Fibroblast of peridontal ligament (primary cell): ENCODE data around the gene TGFA.

Experiments
- DNase-seq: peaks from one replicate; pipeline ENCODE4 v3.0.0-alpha.2; 2010; ENCODE audit errors: extremely low read depth

TGFA gene

GRCh38 chr2:70463581-70463980, 90.0 kb downstream of the TGFA start:
- no peak for DNase-seq

GRCh38 chr2:70461981-70462876, 91.4 kb downstream of the TGFA start:
- DNase-seq: no peak

- no peak for DNase-seq
These were observed 92.2 kb downstream of the TGFA start for GRCh38 chr2:70461414-70461813.

GRCh38 chr2:70460333-70460732, 93.3 kb downstream of the TGFA start:
- DNase-seq: no peak

- no peak for DNase-seq
These were observed 95.0 kb downstream of the TGFA start for GRCh38 chr2:70458661-70459060.

GRCh38 chr2:70456585-70457495, 96.8 kb downstream of the TGFA start:
- DNase-seq: no peak

GRCh38 chr2:70454936-70455544, 98.6 kb downstream of the TGFA start:
- DNase-seq: no peak

- DNase-seq: no peak
These were observed 102.9 kb downstream of the TGFA start for GRCh38 chr2:70450641-70451250.

- no peak for DNase-seq
These were observed 105.6 kb downstream of the TGFA start for GRCh38 chr2:70448041-70448440.

GRCh38 chr2:70443726-70444125, 109.9 kb downstream of the TGFA start:
- no peak for DNase-seq

GRCh38 chr2:70443078-70443465, 110.6 kb downstream of the TGFA start:
- DNase-seq: no peak

DNA sequence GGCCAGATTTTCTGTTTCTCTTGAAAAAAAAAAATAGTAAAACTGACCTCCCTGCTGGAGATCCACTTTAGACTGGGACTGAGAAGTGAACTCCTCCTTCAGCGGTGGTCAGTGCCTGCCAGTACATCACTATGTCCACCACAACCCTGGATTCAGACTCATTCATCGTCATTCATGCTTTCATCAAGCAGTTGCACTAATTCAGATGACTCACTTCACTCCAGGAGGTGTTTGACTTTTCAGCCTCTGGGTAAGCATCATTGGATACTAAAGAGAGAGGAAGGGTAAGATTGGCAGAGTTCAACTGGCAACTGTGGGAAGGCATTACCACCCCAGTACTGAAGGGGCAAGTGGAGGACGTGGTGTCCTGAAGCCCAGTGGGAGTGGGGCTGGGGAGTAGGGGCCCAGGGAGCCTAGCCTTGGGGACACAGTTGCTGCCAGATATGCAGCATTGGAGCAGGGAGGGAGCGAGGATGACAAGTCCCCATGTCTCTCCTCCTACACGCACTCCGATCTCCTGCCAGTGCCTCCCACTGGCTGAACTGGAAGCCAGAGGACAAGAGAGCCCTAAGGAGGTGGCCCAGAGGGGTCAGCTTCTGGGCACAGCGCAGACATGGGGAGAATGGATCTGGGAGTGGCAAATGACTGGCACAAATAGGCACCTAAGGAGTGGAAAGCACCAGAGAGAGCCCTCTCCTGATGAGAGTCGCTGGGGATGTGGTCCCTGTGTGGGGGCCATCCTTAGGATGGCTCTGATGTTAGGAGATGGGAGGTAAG, 111.1 kb downstream of the TGFA start:
- no peak for DNase-seq

DNA sequence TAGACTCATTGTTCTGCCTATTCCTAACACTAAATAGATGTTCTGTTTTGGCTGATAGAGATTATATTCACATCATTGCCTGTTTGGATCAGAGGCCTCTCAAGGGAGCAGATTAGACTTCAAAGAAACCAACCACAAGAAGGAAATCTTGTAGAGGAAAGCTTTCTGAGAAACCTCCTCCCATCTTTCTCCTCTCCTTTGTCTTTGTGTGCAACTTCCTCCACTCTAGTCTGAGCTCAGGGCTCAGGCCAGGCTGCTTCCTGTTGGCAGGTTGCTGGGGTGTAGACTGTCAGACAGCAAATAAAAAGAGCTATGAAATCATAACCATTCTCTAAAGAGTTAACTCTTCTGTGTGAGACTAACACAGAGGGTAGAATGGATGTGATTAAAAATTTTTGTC, 113.0 kb downstream of the TGFA start:
- no peak for DNase-seq

- DNase-seq: no peak
These were observed 118.5 kb downstream of the TGFA start for GRCh38 chr2:70435138-70435537.

DNA sequence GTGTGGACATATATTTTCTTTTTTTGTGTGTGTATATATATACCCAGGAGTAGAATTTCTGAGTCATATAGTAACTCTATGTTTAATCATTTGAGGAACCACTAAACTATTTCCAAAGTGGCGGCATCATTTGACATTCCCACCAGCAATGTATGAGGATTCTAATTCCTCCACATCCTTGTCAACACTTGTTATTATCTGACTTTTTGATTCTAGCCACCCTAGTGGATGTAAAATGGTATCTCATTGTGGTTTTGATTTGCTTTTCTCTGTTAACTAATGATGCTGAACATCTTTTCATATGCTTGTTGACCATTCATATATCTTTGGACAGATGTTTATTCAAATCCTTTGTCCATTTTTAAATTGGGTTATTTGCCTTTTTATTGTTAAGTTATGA, 120.3 kb downstream of the TGFA start:
- DNase-seq: no peak

- DNase-seq: no peak
These were observed 121.8 kb downstream of the TGFA start for GRCh38 chr2:70431716-70432347.

DNA sequence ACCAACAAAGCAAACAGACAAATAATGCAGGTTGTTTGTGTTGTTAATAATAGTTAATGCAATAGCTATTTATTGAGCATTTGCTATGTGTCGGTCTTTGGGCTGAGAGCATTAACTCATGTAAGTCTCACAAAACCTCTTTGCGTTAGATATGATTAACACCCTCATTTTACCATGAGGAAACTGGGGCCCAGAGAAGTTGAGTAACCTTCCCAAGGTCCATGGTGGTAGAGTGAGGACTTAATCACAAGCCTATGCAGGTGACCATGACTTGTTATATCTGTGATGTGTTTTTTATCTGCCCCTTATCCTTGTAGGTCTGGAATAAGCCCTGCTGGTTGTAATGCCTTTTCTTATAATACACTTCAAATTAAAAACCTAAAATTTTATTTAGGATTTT, 127.3 kb downstream of the TGFA start:
- no peak for DNase-seq

DNA sequence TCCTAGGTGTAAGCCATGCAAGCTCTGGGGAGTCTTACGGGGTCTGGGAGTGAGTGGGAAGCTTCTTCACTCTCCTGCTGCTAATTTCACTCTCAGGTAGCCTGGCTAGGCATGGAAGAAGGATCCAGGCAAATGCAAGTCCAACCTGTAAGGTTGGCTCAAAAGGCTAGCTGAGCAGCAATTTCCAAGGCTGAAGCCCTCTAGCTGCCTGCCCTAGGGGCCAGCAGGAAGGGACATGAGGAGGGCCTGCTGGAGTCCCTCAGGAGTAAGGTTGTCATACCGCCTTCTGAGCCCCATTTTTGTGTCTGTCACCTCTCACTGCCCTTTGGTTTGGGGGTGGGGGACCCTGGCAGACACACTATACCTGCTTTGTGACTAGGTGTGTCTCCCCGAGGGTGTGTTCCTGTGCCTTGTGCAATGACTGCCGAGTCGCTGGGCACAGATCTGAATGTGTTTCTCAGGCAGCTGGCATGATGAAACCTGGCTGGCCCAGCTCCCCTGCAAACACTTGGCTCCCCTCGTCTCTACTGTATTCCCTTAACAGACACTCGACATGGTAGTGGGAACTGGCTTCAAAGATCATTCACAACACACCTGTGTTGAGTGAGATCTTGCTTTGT, 127.8 kb downstream of the TGFA start:
- no peak for DNase-seq

DNA sequence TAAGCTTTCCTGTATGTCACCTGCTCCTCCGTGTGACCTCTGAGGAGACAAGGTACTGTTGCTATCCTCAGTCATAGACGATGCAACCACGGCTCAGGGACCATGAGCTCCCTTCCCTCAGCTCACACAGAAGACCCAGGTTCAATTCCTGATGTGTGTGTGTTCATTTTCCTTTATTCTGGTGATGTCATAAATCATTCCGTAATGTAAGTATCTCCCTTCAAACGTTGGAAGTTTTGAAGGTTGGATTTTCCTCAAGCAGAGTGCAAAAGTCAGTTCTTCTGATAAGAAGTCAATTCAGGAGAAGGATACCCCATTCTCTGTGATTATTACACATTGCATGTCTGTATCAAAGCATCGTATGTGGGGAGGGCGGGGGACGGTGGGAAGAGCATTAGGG, 132.9 kb downstream of the TGFA start:
- DNase-seq: no peak

DNA sequence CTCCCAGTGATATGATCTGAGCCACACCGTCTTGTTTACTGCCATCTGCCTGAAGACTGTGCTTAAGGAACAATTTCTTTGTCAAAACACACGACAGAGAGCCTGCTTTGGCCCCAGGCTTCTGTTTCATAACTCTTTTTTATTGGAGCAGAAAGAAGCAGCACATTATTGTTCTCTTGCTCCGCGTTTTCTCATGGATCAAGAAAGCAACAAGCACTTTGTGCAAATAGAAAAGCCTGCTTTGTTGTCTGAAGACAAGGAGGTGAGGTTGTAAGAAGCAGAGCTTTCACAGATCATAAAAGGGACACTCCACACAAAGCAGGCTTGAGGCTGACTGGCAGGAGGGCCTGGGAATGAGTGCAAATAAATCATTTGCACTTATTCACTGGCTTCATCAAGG, 133.5 kb downstream of the TGFA start:
- DNase-seq: no peak
